GM19372 (cell line): ENCODE results near the gene CMSS1.

Source experiments
- ATAC-seq: cut with Tn5 transposase; IDR thresholded peaks from one replicate; pipeline ENCODE4 v1.9.1; 2021; ENCODE audit warnings: mild to moderate bottlenecking, low read depth, moderate library complexity; ENCODE audit not compliant: unreplicated experiment

Gene CMSS1

GRCh38 chr3:99850608-99851007 is 32.9 kb downstream of the CMSS1 start:
- no peak for ATAC-seq

- no peak for ATAC-seq
Observed at GRCh38 chr3:99851955-99852354, 34.3 kb downstream of the CMSS1 start.

GRCh38 chr3:99852851-99853250 is 35.2 kb downstream of the CMSS1 start:
- ATAC-seq, result no peak

GRCh38 chr3:99854756-99855298 is 37.2 kb downstream of the CMSS1 start:
- no peak for ATAC-seq

- no peak for ATAC-seq
Observed at GRCh38 chr3:99855900-99856299, 38.2 kb downstream of the CMSS1 start.

GRCh38 chr3:99856437-99857220 is 39.0 kb downstream of the CMSS1 start:
- ATAC-seq, result no peak

- ATAC-seq, result no peak
Observed at GRCh38 chr3:99857278-99857677, 39.6 kb downstream of the CMSS1 start.

- ATAC-seq, result no peak
Observed at GRCh38 chr3:99858469-99858868, 40.8 kb downstream of the CMSS1 start.

- no peak for ATAC-seq
Observed at GRCh38 chr3:99859825-99860224, 42.2 kb downstream of the CMSS1 start.

- ATAC-seq, result no peak
Observed at GRCh38 chr3:99861216-99861615, 43.6 kb downstream of the CMSS1 start.

- no peak for ATAC-seq
Observed at GRCh38 chr3:99862208-99862607, 44.5 kb downstream of the CMSS1 start.

GRCh38 chr3:99863002-99863401 is 45.3 kb downstream of the CMSS1 start:
- no peak for ATAC-seq

- ATAC-seq, result no peak
Observed at GRCh38 chr3:99863588-99863987, 45.9 kb downstream of the CMSS1 start.

GRCh38 chr3:99864289-99864688 is 46.6 kb downstream of the CMSS1 start:
- ATAC-seq, result no peak

GRCh38 chr3:99865321-99865720 is 47.7 kb downstream of the CMSS1 start:
- ATAC-seq, result no peak

GRCh38 chr3:99866261-99866761 is 48.6 kb downstream of the CMSS1 start:
- ATAC-seq, result no peak

- no peak for ATAC-seq
Observed at GRCh38 chr3:99867594-99868310, 50.1 kb downstream of the CMSS1 start.

- ATAC-seq, result no peak
Observed at GRCh38 chr3:99868311-99868646, 50.6 kb downstream of the CMSS1 start.

GRCh38 chr3:99869621-99870020 is 52.0 kb downstream of the CMSS1 start:
- no peak for ATAC-seq

GRCh38 chr3:99870712-99871111 is 53.0 kb downstream of the CMSS1 start:
- ATAC-seq, result no peak

GRCh38 chr3:99871231-99872045 is 53.8 kb downstream of the CMSS1 start:
- ATAC-seq, result no peak
